ENCODE results near the gene ADAM30.

Gene ADAM30

GRCh38 chr1:119896303-119896702, at the start of gene ADAM30:
Gene ADAM30 (minus strand): TSS chr1:119896515. CDS start chr1:119896336, 179 bp downstream.
- DNase-seq (ENCODE audit: low spot score) = no peak

- DNase-seq (ENCODE audit: low spot score) = no peak
Measured at GRCh38 chr1:119943216-119943615, 46.9 kb upstream of the ADAM30 start.

- no peak for DNase-seq (ENCODE audit: low spot score)
Measured at GRCh38 chr1:119941392-119941791, 45.1 kb upstream of the ADAM30 start.

GRCh38 chr1:119940697-119941096, 44.4 kb upstream of the ADAM30 start:
- no peak for DNase-seq (ENCODE audit: low spot score)

GRCh38 chr1:119937198-119937597, 40.9 kb upstream of the ADAM30 start:
- DNase-seq (ENCODE audit: low spot score) = no peak

- no peak for DNase-seq (ENCODE audit: low spot score)
Measured at GRCh38 chr1:119935915-119936314, 39.6 kb upstream of the ADAM30 start.

- no peak for DNase-seq (ENCODE audit: low spot score)
Measured at GRCh38 chr1:119935373-119935772, 39.1 kb upstream of the ADAM30 start.

- DNase-seq (ENCODE audit: low spot score) = no peak
Measured at GRCh38 chr1:119933397-119933796, 37.1 kb upstream of the ADAM30 start.

GRCh38 chr1:119929643-119930315, 33.5 kb upstream of the ADAM30 start:
- DNase-seq (ENCODE audit: low spot score) = peak; percentile 9

- DNase-seq (ENCODE audit: low spot score) = no peak
Measured at GRCh38 chr1:119926553-119926952, 30.2 kb upstream of the ADAM30 start.

- DNase-seq (ENCODE audit: low spot score) = no peak
Measured at GRCh38 chr1:119924948-119925898, 28.9 kb upstream of the ADAM30 start.

- DNase-seq (ENCODE audit: low spot score) = no peak
Measured at GRCh38 chr1:119920104-119920968, 24.0 kb upstream of the ADAM30 start.

GRCh38 chr1:119919241-119919640, 22.9 kb upstream of the ADAM30 start:
- no peak for DNase-seq (ENCODE audit: low spot score)

GRCh38 chr1:119918301-119918700, 22.0 kb upstream of the ADAM30 start:
- no peak for DNase-seq (ENCODE audit: low spot score)

GRCh38 chr1:119917304-119918055, 21.2 kb upstream of the ADAM30 start:
- no peak for DNase-seq (ENCODE audit: low spot score)

- no peak for DNase-seq (ENCODE audit: low spot score)
Measured at GRCh38 chr1:119915517-119915916, 19.2 kb upstream of the ADAM30 start.

- DNase-seq (ENCODE audit: low spot score) = no peak
Measured at GRCh38 chr1:119914071-119914470, 17.8 kb upstream of the ADAM30 start.

- DNase-seq (ENCODE audit: low spot score) = no peak
Measured at GRCh38 chr1:119912963-119913362, 16.6 kb upstream of the ADAM30 start.

GRCh38 chr1:119911775-119912174, 15.5 kb upstream of the ADAM30 start:
- DNase-seq (ENCODE audit: low spot score) = no peak

- DNase-seq (ENCODE audit: low spot score) = no peak
Measured at GRCh38 chr1:119910618-119911017, 14.3 kb upstream of the ADAM30 start.

GRCh38 chr1:119909890-119910596, 13.7 kb upstream of the ADAM30 start:
- DNase-seq (ENCODE audit: low spot score) = no peak

All from kidney tubule cell (primary cell).